ENCODE measurements around the gene UBR4.
"Not testable (repeated sequence)": the region's sequence is repeated elsewhere in the genome, so short reads cannot be mapped to it uniquely, and the experiment has no call there.

Gene UBR4

GRCh38 chr1:19220080-19220846 lies 10.2 kb upstream of the UBR4 start:
- no peak for DNase-seq (ENCODE audit: low spot score)

- DNase-seq (ENCODE audit: low spot score), result no peak
These were observed 9.4 kb upstream of the UBR4 start for GRCh38 chr1:19219451-19219850.

GRCh38 chr1:19216585-19216984 lies 6.5 kb upstream of the UBR4 start:
- DNase-seq (ENCODE audit: low spot score), result not testable (repeated sequence)

- no peak for DNase-seq (ENCODE audit: low spot score)
These were observed 3.5 kb upstream of the UBR4 start for GRCh38 chr1:19213580-19213979.

GRCh38 chr1:19212167-19212566 lies 2.1 kb upstream of the UBR4 start:
- DNase-seq (ENCODE audit: low spot score), result no peak

- peak; percentile 2 for DNase-seq (ENCODE audit: low spot score)
These were observed 895 bp upstream of the UBR4 start for GRCh38 chr1:19210772-19211549.

GRCh38 chr1:19209439-19209989 lies 552 bp downstream of the UBR4 start:
- peak; percentile 36 for DNase-seq (ENCODE audit: low spot score)

GRCh38 chr1:19208710-19209438 lies 1.2 kb downstream of the UBR4 start:
- DNase-seq (ENCODE audit: low spot score), result no peak

GRCh38 chr1:19206947-19207346 lies 3.1 kb downstream of the UBR4 start:
- DNase-seq (ENCODE audit: low spot score), result no peak

GRCh38 chr1:19205845-19206244 lies 4.2 kb downstream of the UBR4 start:
- DNase-seq (ENCODE audit: low spot score), result no peak

- no peak for DNase-seq (ENCODE audit: low spot score)
These were observed 4.7 kb downstream of the UBR4 start for GRCh38 chr1:19205403-19205802.

- no peak for DNase-seq (ENCODE audit: low spot score)
These were observed 5.4 kb downstream of the UBR4 start for GRCh38 chr1:19204446-19205266.

- DNase-seq (ENCODE audit: low spot score), result no peak
These were observed 6.6 kb downstream of the UBR4 start for GRCh38 chr1:19203440-19203839.

- DNase-seq (ENCODE audit: low spot score), result no peak
These were observed 7.7 kb downstream of the UBR4 start for GRCh38 chr1:19202396-19202795.

- DNase-seq (ENCODE audit: low spot score), result no peak
These were observed 10.0 kb downstream of the UBR4 start for GRCh38 chr1:19199969-19200604.

- no peak for DNase-seq (ENCODE audit: low spot score)
These were observed 10.6 kb downstream of the UBR4 start for GRCh38 chr1:19199329-19199968.

GRCh38 chr1:19198820-19199219 lies 11.2 kb downstream of the UBR4 start:
- no peak for DNase-seq (ENCODE audit: low spot score)

GRCh38 chr1:19197845-19198244 lies 12.2 kb downstream of the UBR4 start:
- no peak for DNase-seq (ENCODE audit: low spot score)

GRCh38 chr1:19196331-19196730 lies 13.7 kb downstream of the UBR4 start:
- DNase-seq (ENCODE audit: low spot score), result no peak

- DNase-seq (ENCODE audit: low spot score), result no peak
These were observed 17.1 kb downstream of the UBR4 start for GRCh38 chr1:19193004-19193403.

- DNase-seq (ENCODE audit: low spot score), result no peak
These were observed 18.3 kb downstream of the UBR4 start for GRCh38 chr1:19191811-19192210.

Data from LoVo (cell line).